Astrocyte (in vitro differentiated cells and primary cell): Measurements from ENCODE around the gene NDUFA13. TPM values are rescaled to one million over a fixed set of nuclear protein-coding genes. Genes with fewer than 3 reads are reported as not detected.

Experiments
- DNase-seq: peaks from one replicate; pipeline ENCODE4 v3.0.0-alpha.2; 2010; ENCODE audit warnings: low read depth
- FAIRE-seq: peaks from 2 replicates; lab custom pipeline; 2011; peaks lifted over from hg19 to GRCh38; lab: Jason Lieb, UNC
- H2AFZ ChIP-seq: 2 replicates; pipeline ENCODE4 v1.6.0; 2012; ENCODE audit warnings: low read depth, low read length, inconsistent platforms
- H3K27ac ChIP-seq: 2 replicates; pipeline ENCODE4 v1.5.1; 2011; ENCODE audit warnings: low read depth, low read length, inconsistent platforms
- H3K27me3 ChIP-seq: 2 replicates; pipeline ENCODE4 v1.6.0; 2011; ENCODE audit warnings: low read length, inconsistent platforms; ENCODE audit not compliant: insufficient read depth
- H3K36me3 ChIP-seq: 2 replicates; pipeline ENCODE4 v1.5.1; 2011; ENCODE audit warnings: low read length, inconsistent platforms; ENCODE audit not compliant: insufficient read depth
- H3K4me1 ChIP-seq: 2 replicates; pipeline ENCODE4 v1.5.1; 2011; ENCODE audit warnings: low read length, inconsistent platforms; ENCODE audit not compliant: insufficient read depth
- H3K4me2 ChIP-seq: 2 replicates; pipeline ENCODE4 v1.6.0; 2012; ENCODE audit warnings: low read length, inconsistent platforms
- H3K4me3 ChIP-seq: 2 replicates; pipeline ENCODE4 v1.5.1; 2011; ENCODE audit warnings: low read depth, mild to moderate bottlenecking, low read length, inconsistent platforms; ENCODE audit not compliant: insufficient read depth
- H3K79me2 ChIP-seq: 2 replicates; pipeline ENCODE4 v1.6.0; 2012; ENCODE audit warnings: mild to moderate bottlenecking, low read length, inconsistent platforms; ENCODE audit not compliant: insufficient read depth
- H3K9ac ChIP-seq: 2 replicates; pipeline ENCODE4 v1.6.0; 2012; ENCODE audit warnings: mild to moderate bottlenecking, low read length, inconsistent platforms
- H3K9me3 ChIP-seq: 2 replicates; pipeline ENCODE4 v1.5.1; 2012; ENCODE audit warnings: low read depth, mild to moderate bottlenecking, low read length, inconsistent platforms; ENCODE audit not compliant: insufficient read depth
- H4K20me1 ChIP-seq: 2 replicates; pipeline ENCODE4 v1.6.0; 2012; ENCODE audit warnings: low read length, inconsistent platforms; ENCODE audit not compliant: insufficient read depth
- H3K27ac Mint-ChIP-seq: one replicate; pipeline ENCODE4 v1.8.0; 2021; ENCODE audit warnings: mild to moderate bottlenecking, mixed read lengths; ENCODE audit not compliant: unreplicated experiment
- H3K27me3 Mint-ChIP-seq: one replicate; pipeline ENCODE4 v1.8.0; 2021; ENCODE audit warnings: low read depth, mixed read lengths; ENCODE audit not compliant: unreplicated experiment
- H3K36me3 Mint-ChIP-seq: one replicate; pipeline ENCODE4 v1.8.0; 2021; ENCODE audit warnings: low read depth, mixed read lengths; ENCODE audit not compliant: unreplicated experiment
- H3K4me1 Mint-ChIP-seq: one replicate; pipeline ENCODE4 v1.8.0; 2021; ENCODE audit warnings: low read depth, mixed read lengths; ENCODE audit not compliant: unreplicated experiment
- H3K4me3 Mint-ChIP-seq: one replicate; pipeline ENCODE4 v1.8.0; 2021; ENCODE audit warnings: mild to moderate bottlenecking, moderate library complexity, mixed read lengths; ENCODE audit not compliant: unreplicated experiment
- H3K9me3 Mint-ChIP-seq: one replicate; pipeline ENCODE4 v1.8.0; 2021; ENCODE audit warnings: mild to moderate bottlenecking, mixed read lengths; ENCODE audit not compliant: unreplicated experiment
- CTCF ChIP-seq: IDR thresholded peaks from 2 replicates; pipeline ENCODE4 v1.5.1; 2011; ENCODE audit warnings: low read depth, mild to moderate bottlenecking, inconsistent platforms, low read length, moderate library complexity; ENCODE audit not compliant: insufficient read depth
- EZH2 ChIP-seq: IDR thresholded peaks from 2 replicates; pipeline ENCODE4 v1.6.1; 2012; ENCODE audit warnings: mild to moderate bottlenecking, low read length, inconsistent platforms; ENCODE audit not compliant: insufficient read depth
- total RNA-seq: library from RNA; stranded (reverse); gene quantifications from 2 replicates; pipeline ENCODE4 v1.2.1, GENCODE V29; 2021

Gene NDUFA13
- total RNA-seq, 1 donor from 2014 or later = 311 TPM

DNA sequence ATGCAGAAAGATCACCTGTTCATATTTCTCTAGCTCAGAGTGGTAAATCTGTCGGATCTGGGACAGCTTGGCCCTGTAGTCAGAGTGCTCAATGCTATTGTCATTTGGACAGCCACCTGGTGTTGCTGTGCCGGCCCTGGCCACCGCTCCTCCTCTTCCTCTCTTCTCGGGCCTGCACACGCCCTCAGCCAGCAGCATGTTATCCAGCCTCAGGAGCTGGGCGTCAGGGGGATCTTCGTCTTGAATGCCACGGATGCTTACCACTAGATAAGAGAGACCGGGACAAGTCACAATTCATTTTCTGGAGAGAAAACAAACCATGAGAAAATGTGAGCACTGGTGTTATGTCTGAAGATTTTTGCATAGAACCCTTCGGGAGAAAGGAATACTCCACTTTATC lies 54.5 kb downstream of the NDUFA13 start:
- H2AFZ ChIP-seq = no peak overlapping the region
- H3K9ac ChIP-seq = no peak overlapping the region
- Mint-ChIP-seq H3K27me3 (peaks cover 9% of the 10 kb centered on the region), H3K9me3 (peaks cover 12% of the 10 kb centered on the region), H3K27ac (no peak overlapping the region), H3K4me1 (peaks cover 2% of the 10 kb centered on the region), H3K4me3 (no peak overlapping the region), H3K36me3 (peaks cover 7% of the 10 kb centered on the region)
- no peak overlapping the region for H3K4me2 ChIP-seq
- no peak overlapping the region for H3K27ac ChIP-seq
- peaks cover 4% of the 10 kb centered on the region for H3K4me1 ChIP-seq
- no peak for FAIRE-seq
- no peaks in the 10 kb centered on the region for H3K27me3 ChIP-seq
- DNase-seq = no peak
- TF ChIP-seq EZH2 (no peak), CTCF (no peak)
- no peaks in the 10 kb centered on the region for H3K9me3 ChIP-seq
- H4K20me1 ChIP-seq = no peaks in the 10 kb centered on the region
- H3K79me2 ChIP-seq = no peaks in the 10 kb centered on the region
- no peaks in the 10 kb centered on the region for H3K36me3 ChIP-seq
- H3K4me3 ChIP-seq = no peak overlapping the region

DNA sequence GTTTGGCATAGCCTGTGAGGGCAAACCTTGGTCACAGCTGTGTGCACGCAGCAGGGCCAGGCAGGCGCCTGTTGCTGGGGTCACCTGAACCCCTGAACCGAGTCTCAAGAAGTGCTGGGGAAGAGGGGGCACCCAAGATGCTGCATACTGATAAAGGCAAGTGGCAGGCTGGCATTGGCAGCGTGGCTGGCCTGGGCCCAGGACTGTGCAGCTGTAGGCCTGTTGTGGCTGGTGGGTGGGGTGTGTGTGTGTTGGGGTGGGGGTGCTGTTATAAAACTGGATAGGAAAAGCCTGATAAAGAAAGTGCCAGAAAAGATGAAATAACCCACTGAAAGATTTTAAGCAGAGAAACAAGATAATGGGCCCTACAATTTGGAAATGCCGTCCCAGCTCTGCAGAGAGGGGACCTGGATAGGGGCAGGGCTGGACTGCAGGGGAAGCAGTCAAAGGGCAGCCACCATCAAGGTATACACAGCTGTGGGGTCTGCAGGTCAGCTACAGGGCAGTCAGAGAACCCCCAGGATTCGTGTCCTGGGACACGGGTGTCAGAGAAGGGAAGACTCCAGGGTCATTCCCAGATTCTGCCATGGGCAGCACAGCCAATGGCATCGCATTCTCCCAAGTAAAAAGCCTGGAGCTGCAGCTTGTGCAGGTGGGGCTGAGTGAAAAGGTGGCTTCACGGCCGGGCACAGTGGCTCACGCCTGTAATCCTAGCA lies 55.2 kb downstream of the NDUFA13 start:
- no peaks in the 10 kb centered on the region for H3K9me3 ChIP-seq
- TF ChIP-seq CTCF (no peak), EZH2 (no peak)
- H3K27ac ChIP-seq = no peak overlapping the region
- H3K4me2 ChIP-seq = no peak overlapping the region
- H3K27me3 ChIP-seq = no peaks in the 10 kb centered on the region
- Mint-ChIP-seq H3K9me3 (peaks cover 12% of the 10 kb centered on the region), H3K27me3 (peaks cover 9% of the 10 kb centered on the region), H3K36me3 (peaks cover 7% of the 10 kb centered on the region), H3K4me3 (no peak overlapping the region), H3K27ac (no peak overlapping the region), H3K4me1 (peaks cover under 1% of the 10 kb centered on the region)
- no peaks in the 10 kb centered on the region for H3K79me2 ChIP-seq
- no peak for DNase-seq
- no peak overlapping the region for H3K9ac ChIP-seq
- FAIRE-seq = no peak
- no peaks in the 10 kb centered on the region for H4K20me1 ChIP-seq
- peaks cover 1% of the 10 kb centered on the region for H3K4me1 ChIP-seq
- no peaks in the 10 kb centered on the region for H3K36me3 ChIP-seq
- H2AFZ ChIP-seq = no peak overlapping the region
- no peak overlapping the region for H3K4me3 ChIP-seq

DNA sequence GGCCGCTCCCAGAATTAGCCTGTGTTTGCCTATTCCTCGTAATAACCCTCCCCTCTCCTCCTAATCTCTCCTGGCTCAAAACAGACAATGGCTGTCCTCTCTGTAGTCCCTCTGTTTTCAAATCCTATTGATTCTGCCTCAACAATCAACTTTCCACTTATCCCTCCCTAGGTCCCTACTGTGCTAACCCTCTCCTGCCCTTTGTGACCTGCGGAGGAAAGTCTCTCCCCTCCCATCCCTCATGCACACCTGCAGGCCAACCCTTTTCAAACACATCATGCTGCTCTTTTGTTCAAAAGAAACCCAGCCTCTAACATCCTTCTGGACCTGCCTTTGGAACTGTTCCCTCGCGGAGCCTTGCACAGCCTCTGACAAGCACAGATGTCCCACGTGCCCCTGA lies 59.4 kb downstream of the NDUFA13 start:
- no peak overlapping the region for H3K4me3 ChIP-seq
- peaks cover 2% of the 10 kb centered on the region for H3K36me3 Mint-ChIP-seq
- H3K9me3 ChIP-seq = no peaks in the 10 kb centered on the region
- H3K4me2 ChIP-seq = no peak overlapping the region
- H3K79me2 ChIP-seq = no peaks in the 10 kb centered on the region
- H3K9ac ChIP-seq = no peak overlapping the region
- H3K4me3 Mint-ChIP-seq = no peak overlapping the region
- no peak overlapping the region for H3K27ac ChIP-seq
- DNase-seq (no peak), FAIRE-seq (no peak)
- H3K36me3 ChIP-seq = no peaks in the 10 kb centered on the region
- no peaks in the 10 kb centered on the region for H3K4me1 ChIP-seq
- no peaks in the 10 kb centered on the region for H3K27me3 ChIP-seq
- no peaks in the 10 kb centered on the region for H3K9me3 Mint-ChIP-seq
- peaks cover 3% of the 10 kb centered on the region for H3K27me3 Mint-ChIP-seq
- H3K4me1 Mint-ChIP-seq = no peaks in the 10 kb centered on the region
- no peak overlapping the region for H3K27ac Mint-ChIP-seq
- TF ChIP-seq CTCF (no peak), EZH2 (no peak)
- H4K20me1 ChIP-seq = no peaks in the 10 kb centered on the region
- no peak overlapping the region for H2AFZ ChIP-seq
